CD4-positive, alpha-beta T cell (primary cell): ENCODE measurements around the gene NOTO. TPM values are rescaled to one million over a fixed set of nuclear protein-coding genes. Genes with fewer than 3 reads are reported as not detected.
"Not testable (repeated sequence)": the region's sequence is repeated elsewhere in the genome, so short reads cannot be mapped to it uniquely, and the experiment has no call there.

Experiments used
- ATAC-seq: fragments of 200-7000 bp; cut with Tn5 transposase; one replicate; pipeline ENCODE4 v1.10.0; 2022; ENCODE audit warnings: mild to moderate bottlenecking; ENCODE audit not compliant: poor library complexity
- CTCF ChIA-PET: fragments of 350-600 bp; sonication (Branson Sonifier 250); formaldehyde crosslinking; loops from one replicate; lab custom pipeline; 2021; ENCODE audit warnings: antibody characterized with exemption, inconsistent platforms; lab: Charles Lee
- POLR2A ChIA-PET: fragments of 350-600 bp; sonication (Branson Sonifier 250); formaldehyde crosslinking; loops from one replicate; lab custom pipeline; 2021; ENCODE audit warnings: antibody characterized with exemption, inconsistent platforms; lab: Charles Lee
- DNase-seq, 14 experiments: peaks; one replicate each; pipeline ENCODE4 v3.0.0-alpha.2; 2013 to 2020; ENCODE audit warnings: mixed read lengths in 2 of 14
- H3K27ac ChIP-seq, 2 donors: one replicate each; pipeline versions ENCODE4 v1.5.1 to v1.7.0; 2013; ENCODE audit warnings: low read length in 2 of 2, low read depth in 1 of 2, mild to moderate bottlenecking in 1 of 2
- H3K27me3 ChIP-seq, 2 experiments: 1 replicate in 1 of 2; 2 replicates in 1 of 2; pipeline versions ENCODE4 v1.6.1 to v1.7.0; 2013; ENCODE audit warnings: low read length in 2 of 2, control low read depth in 1 of 2, mild to moderate bottlenecking in 1 of 2, moderate library complexity in 1 of 2; ENCODE audit not compliant: insufficient read depth in 2 of 2, control insufficient read depth in 1 of 2
- H3K36me3 ChIP-seq: one replicate; pipeline ENCODE4 v1.6.1; 2013; ENCODE audit warnings: low read length, control low read depth; ENCODE audit not compliant: insufficient read depth
- H3K4me1 ChIP-seq: one replicate; pipeline ENCODE4 v1.6.1; 2013; ENCODE audit warnings: low read length, control low read depth; ENCODE audit not compliant: insufficient read depth
- H3K4me3 ChIP-seq: one replicate; pipeline ENCODE4 v1.5.1; 2013; ENCODE audit warnings: mild to moderate bottlenecking, low read length, moderate library complexity
- H3K9me3 ChIP-seq, 2 experiments: 1 replicate in 1 of 2; 2 replicates in 1 of 2; pipeline versions ENCODE4 v1.6.1 to v1.7.0; 2013; ENCODE audit warnings: low read length in 2 of 2, mild to moderate bottlenecking in 2 of 2, control low read depth in 1 of 2, moderate library complexity in 1 of 2; ENCODE audit not compliant: control insufficient read depth in 1 of 2, insufficient read depth in 1 of 2
- H3K27ac Mint-ChIP-seq: one replicate; pipeline ENCODE4 v1.8.0; 2020; ENCODE audit warnings: mixed read lengths
- H3K27me3 Mint-ChIP-seq: one replicate; pipeline ENCODE4 v1.8.0; 2021; ENCODE audit warnings: mixed read lengths
- H3K36me3 Mint-ChIP-seq: one replicate; pipeline ENCODE4 v1.8.0; 2021; ENCODE audit warnings: low read depth, mixed read lengths
- H3K4me1 Mint-ChIP-seq: one replicate; pipeline ENCODE4 v1.8.0; 2021; ENCODE audit warnings: low read depth, mixed read lengths
- H3K4me3 Mint-ChIP-seq: one replicate; pipeline ENCODE4 v1.8.0; 2020; ENCODE audit warnings: mild to moderate bottlenecking, mixed read lengths
- H3K9me3 Mint-ChIP-seq: one replicate; pipeline ENCODE4 v1.8.0; 2020; ENCODE audit warnings: mixed read lengths
- CTCF ChIP-seq: fragments of 200-600 bp; IDR thresholded peaks from one replicate; pipeline ENCODE4 v1.8.0; 2022; ENCODE audit warnings: antibody characterized with exemption, mild to moderate bottlenecking
- intact Hi-C, 2 experiments: fragments of 100-400 bp; cut with DNase I in 1 of 2; cut with micrococcal nuclease in 1 of 2; formaldehyde crosslinking; loops; one replicate each; pipeline versions ENCODE4 v1.15.1 to v1.9.0; 2023 to 2025; cut with DNase I, micrococcal nuclease
- total RNA-seq, 174 experiments: library from RNA in 2 of 174; stranded (reverse) in 2 of 174; gene quantifications; one replicate each; pipeline ENCODE4 v1.2.3 and lab custom pipeline; 2021 to 2026

NOTO gene
- total RNA-seq, 2 experiments from 2014 or later = not detected

- Histone ChIP-seq H3K27me3 (no peaks in the 10 kb centered on the region), H3K9me3 (no peaks in the 10 kb centered on the region), H3K27ac (no peak overlapping the region), H3K4me3 (no peak overlapping the region), H3K4me1 (no peaks in the 10 kb centered on the region), H3K36me3 (no peaks in the 10 kb centered on the region)
- H3K4me3 Mint-ChIP-seq = no peak overlapping the region
- no peak for TF ChIP-seq CTCF
- no peaks in the 10 kb centered on the region for H3K36me3 Mint-ChIP-seq
- ChIA-PET POLR2A (no interaction called here), CTCF (interaction anchor here (2.2 kb wide), 1 partner anchor 10 kb away, joined by 13 read pairs; no protein-coding TSS in a partner anchor)
- H3K27ac Mint-ChIP-seq = no peak overlapping the region
- DNase-seq (no peak), ATAC-seq (no peak)
- peaks cover 3% of the 10 kb centered on the region for H3K9me3 Mint-ChIP-seq
- intact Hi-C loops = no loop called here
- H3K4me1 Mint-ChIP-seq = no peaks in the 10 kb centered on the region
- peaks cover 32% of the 10 kb centered on the region for H3K27me3 Mint-ChIP-seq
Observed at GRCh38 chr2:73187549-73187948, 14.8 kb upstream of the NOTO start.

GRCh38 chr2:73197579-73197978, 4.8 kb upstream of the NOTO start:
- CTCF ChIA-PET = interaction anchor here (1.1 kb wide), 1 partner anchor 15 kb away, joined by 5 read pairs; no protein-coding TSS in a partner anchor
- Mint-ChIP-seq H3K27me3 (peaks cover 53% of the 10 kb centered on the region), H3K4me1 (peaks cover 7% of the 10 kb centered on the region), H3K4me3 (no peak overlapping the region), H3K9me3 (no peaks in the 10 kb centered on the region), H3K27ac (no peak overlapping the region), H3K36me3 (no peaks in the 10 kb centered on the region)
- Histone ChIP-seq H3K4me3 (no peak overlapping the region), H3K4me1 (peaks cover 8% of the 10 kb centered on the region), H3K36me3 (no peaks in the 10 kb centered on the region), H3K9me3 (peaks cover 0 to 9% of the 10 kb centered on the region in 2 experiments), H3K27me3 (peaks cover 11 to 24% of the 10 kb centered on the region in 2 experiments), H3K27ac (no peak overlapping the region)
- DNase-seq (no peak), ATAC-seq (no peak)
- intact Hi-C loops = no loop called here
- POLR2A ChIA-PET = no interaction called here
- TF ChIP-seq CTCF = no peak

GRCh38 chr2:73200281-73200680, 2.1 kb upstream of the NOTO start:
- intact Hi-C loops, H3K36me3 ChIP-seq, H3K27ac Mint-ChIP-seq, H3K36me3 Mint-ChIP-seq, POLR2A ChIA-PET, H3K4me1 Mint-ChIP-seq, H3K4me3 ChIP-seq, H3K27ac ChIP-seq, H3K4me3 Mint-ChIP-seq, H3K9me3 Mint-ChIP-seq, DNase-seq, ATAC-seq: not testable (repeated sequence)
- H3K27me3 Mint-ChIP-seq = peaks cover 68% of the 10 kb centered on the region
- Histone ChIP-seq H3K9me3 (peaks cover 0 to 10% of the 10 kb centered on the region in 2 experiments), H3K4me1 (peaks cover 18% of the 10 kb centered on the region), H3K27me3 (peaks cover 26 to 45% of the 10 kb centered on the region in 2 experiments)
- CTCF ChIA-PET = interaction anchor here (1.4 kb wide), 1 partner anchor 23 kb away, joined by 3 read pairs; no protein-coding TSS in a partner anchor
